Measurements from ENCODE around the gene NVL.

GRCh38 chr1:224193319-224193966 is 136.5 kb downstream of the NVL start:
- TF ChIP-seq CTCF (IDR thresholded peaks at IDR 0.05) = no peak
- no peak for TF ChIP-seq POLR2A (IDR thresholded peaks at IDR 0.05)
- no peak for TF ChIP-seq POLR2AphosphoS5 (IDR thresholded peaks at IDR 0.05)

Data from breast epithelium (tissue), 3 donors.